ENCODE measurements around the gene CTTNBP2. TPM values are rescaled to one million over a fixed set of nuclear protein-coding genes. Genes with fewer than 3 reads are reported as not detected.

CTTNBP2 gene
- polyA plus RNA-seq, 2 of the 4 experiments (the other 2 are of a cell fraction): 0.18 to 0.25 TPM

- DNase-seq (ENCODE audit: low read depth in 1 of 2, low spot score in 1 of 2) (no peak), FAIRE-seq (no peak), ATAC-seq (no peak)
- ChIA-PET POLR2A (no interaction called here), CTCF (interaction anchor here (0.8 to 2.0 kb wide), 2 partner anchors 9 to 12 kb away, joined by 3 to 8 read pairs; no protein-coding TSS in a partner anchor)
- TF ChIP-seq KDM1A (IDR thresholded peaks at IDR 0.05; ENCODE audit: low read depth) (no peak), FOSB (CRISPR knock-in tag; IDR thresholded peaks at IDR 0.05) (no peak), CHD4 (IDR thresholded peaks at IDR 0.05; ENCODE audit: borderline replicate concordance) (no peak), E2F6 (IDR thresholded peaks at IDR 0.05; ENCODE audit: borderline replicate concordance, low read depth) (no peak), RAD21 (conservative IDR thresholded peaks at IDR 0.05 in 1 of 2, IDR thresholded peaks at IDR 0.05 in 1 of 2) (no peak), CBX8 (IDR thresholded peaks at IDR 0.05) (no peak), KDM5A (IDR thresholded peaks at IDR 0.05) (no peak), HOXB13 (CRISPR knock-in tag; IDR thresholded peaks at IDR 0.05; ENCODE audit: low read depth) (no peak), SREBF2 (IDR thresholded peaks at IDR 0.05) (no peak), TFCP2L1 (CRISPR knock-in tag; IDR thresholded peaks at IDR 0.05) (no peak), RARB (CRISPR knock-in tag; IDR thresholded peaks at IDR 0.05) (no peak), GATA3 (IDR thresholded peaks at IDR 0.05; ENCODE audit: borderline replicate concordance) (no peak), FOSL2 (IDR thresholded peaks at IDR 0.05) (no peak), FOSL2 (CRISPR knock-in tag; IDR thresholded peaks at IDR 0.05) (no peak), EP300 (IDR thresholded peaks at IDR 0.05) (no peak), HOXA7 (CRISPR knock-in tag; IDR thresholded peaks at IDR 0.05) (no peak), JUN (IDR thresholded peaks at IDR 0.05) (no peak)
- TF ChIP-seq, protein P1, sequence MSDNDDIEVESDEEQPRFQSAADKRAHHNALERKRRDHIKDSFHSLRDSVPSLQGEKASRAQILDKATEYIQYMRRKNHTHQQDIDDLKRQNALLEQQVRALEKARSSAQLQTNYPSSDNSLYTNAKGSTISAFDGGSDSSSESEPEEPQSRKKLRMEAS (IDR thresholded peaks at IDR 0.05): no peak
- TF ChIP-seq, protein P2, sequence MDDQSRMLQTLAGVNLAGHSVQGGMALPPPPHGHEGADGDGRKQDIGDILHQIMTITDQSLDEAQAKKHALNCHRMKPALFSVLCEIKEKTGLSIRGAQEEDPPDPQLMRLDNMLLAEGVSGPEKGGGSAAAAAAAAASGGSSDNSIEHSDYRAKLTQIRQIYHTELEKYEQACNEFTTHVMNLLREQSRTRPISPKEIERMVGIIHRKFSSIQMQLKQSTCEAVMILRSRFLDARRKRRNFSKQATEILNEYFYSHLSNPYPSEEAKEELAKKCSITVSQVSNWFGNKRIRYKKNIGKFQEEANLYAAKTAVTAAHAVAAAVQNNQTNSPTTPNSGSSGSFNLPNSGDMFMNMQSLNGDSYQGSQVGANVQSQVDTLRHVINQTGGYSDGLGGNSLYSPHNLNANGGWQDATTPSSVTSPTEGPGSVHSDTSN (IDR thresholded peaks at IDR 0.05): no peak
- TF ChIP-seq, protein P3, sequence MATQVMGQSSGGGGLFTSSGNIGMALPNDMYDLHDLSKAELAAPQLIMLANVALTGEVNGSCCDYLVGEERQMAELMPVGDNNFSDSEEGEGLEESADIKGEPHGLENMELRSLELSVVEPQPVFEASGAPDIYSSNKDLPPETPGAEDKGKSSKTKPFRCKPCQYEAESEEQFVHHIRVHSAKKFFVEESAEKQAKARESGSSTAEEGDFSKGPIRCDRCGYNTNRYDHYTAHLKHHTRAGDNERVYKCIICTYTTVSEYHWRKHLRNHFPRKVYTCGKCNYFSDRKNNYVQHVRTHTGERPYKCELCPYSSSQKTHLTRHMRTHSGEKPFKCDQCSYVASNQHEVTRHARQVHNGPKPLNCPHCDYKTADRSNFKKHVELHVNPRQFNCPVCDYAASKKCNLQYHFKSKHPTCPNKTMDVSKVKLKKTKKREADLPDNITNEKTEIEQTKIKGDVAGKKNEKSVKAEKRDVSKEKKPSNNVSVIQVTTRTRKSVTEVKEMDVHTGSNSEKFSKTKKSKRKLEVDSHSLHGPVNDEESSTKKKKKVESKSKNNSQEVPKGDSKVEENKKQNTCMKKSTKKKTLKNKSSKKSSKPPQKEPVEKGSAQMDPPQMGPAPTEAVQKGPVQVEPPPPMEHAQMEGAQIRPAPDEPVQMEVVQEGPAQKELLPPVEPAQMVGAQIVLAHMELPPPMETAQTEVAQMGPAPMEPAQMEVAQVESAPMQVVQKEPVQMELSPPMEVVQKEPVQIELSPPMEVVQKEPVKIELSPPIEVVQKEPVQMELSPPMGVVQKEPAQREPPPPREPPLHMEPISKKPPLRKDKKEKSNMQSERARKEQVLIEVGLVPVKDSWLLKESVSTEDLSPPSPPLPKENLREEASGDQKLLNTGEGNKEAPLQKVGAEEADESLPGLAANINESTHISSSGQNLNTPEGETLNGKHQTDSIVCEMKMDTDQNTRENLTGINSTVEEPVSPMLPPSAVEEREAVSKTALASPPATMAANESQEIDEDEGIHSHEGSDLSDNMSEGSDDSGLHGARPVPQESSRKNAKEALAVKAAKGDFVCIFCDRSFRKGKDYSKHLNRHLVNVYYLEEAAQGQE (IDR thresholded peaks at IDR 0.05): no peak
- WGBS (ENCODE audit: missing lambda C conversion rate): 28% methylated on average over 2 of the region's 2 CpGs
- Histone ChIP-seq H3K9me3 (no peaks in the 10 kb centered on the region), H3K27ac (no peak overlapping the region), H3K4me2 (no peak overlapping the region), H3K4me1 (no peaks in the 10 kb centered on the region), H3K4me3 (no peak overlapping the region)
Measured at GRCh38 chr7:117819558-117819957, 53.7 kb downstream of the CTTNBP2 start.

- ATAC-seq (no peak), DNase-seq (ENCODE audit: low read depth in 1 of 2, low spot score in 1 of 2) (no peak), FAIRE-seq (no peak)
- Histone ChIP-seq H3K4me2 (no peak overlapping the region), H3K27ac (no peak overlapping the region), H3K4me1 (no peaks in the 10 kb centered on the region), H3K4me3 (no peak overlapping the region), H3K9me3 (no peaks in the 10 kb centered on the region)
- TF ChIP-seq FOSL2 (IDR thresholded peaks at IDR 0.05) (no peak), FOSL2 (CRISPR knock-in tag; IDR thresholded peaks at IDR 0.05) (no peak), RNF2 (IDR thresholded peaks at IDR 0.05; ENCODE audit: borderline replicate concordance, low read depth) (no peak), NPAS2 (CRISPR knock-in tag; IDR thresholded peaks at IDR 0.05; ENCODE audit: borderline replicate concordance) (no peak), PHF8 (IDR thresholded peaks at IDR 0.05; ENCODE audit: borderline replicate concordance, low read depth) (no peak), BCL3 (IDR thresholded peaks at IDR 0.05) (no peak), MAZ (IDR thresholded peaks at IDR 0.05; ENCODE audit: borderline replicate concordance, low read depth, low read length) (no peak), RCOR1 (IDR thresholded peaks at IDR 0.05; ENCODE audit: low read depth, low read length) (no peak), RAD21 (conservative IDR thresholded peaks at IDR 0.05 in 1 of 2, IDR thresholded peaks at IDR 0.05 in 1 of 2) (no peak), KDM5A (IDR thresholded peaks at IDR 0.05) (no peak), MYC (IDR thresholded peaks at IDR 0.05; ENCODE audit: borderline replicate concordance, low read length) (no peak), KDM1A (IDR thresholded peaks at IDR 0.05; ENCODE audit: low read depth) (no peak), GATA3 (IDR thresholded peaks at IDR 0.05; ENCODE audit: borderline replicate concordance) (no peak), TFCP2L1 (CRISPR knock-in tag; IDR thresholded peaks at IDR 0.05) (no peak), ZSCAN20 (CRISPR knock-in tag; IDR thresholded peaks at IDR 0.05) (no peak)
- ChIA-PET POLR2A (no interaction called here), CTCF (no interaction called here)
- 30% methylated on average over 2 of the region's 2 CpGs for WGBS (ENCODE audit: missing lambda C conversion rate)
Measured at GRCh38 chr7:117818232-117818631, 55.0 kb downstream of the CTTNBP2 start.

All from A549 (cell line).